ENCODE measurements around the gene C3orf18. TPM values are rescaled to one million over a fixed set of nuclear protein-coding genes. Genes with fewer than 3 reads are reported as not detected.

C3orf18 gene
- total RNA-seq, 1 experiment from 2014 or later: 10.1 TPM

DNA sequence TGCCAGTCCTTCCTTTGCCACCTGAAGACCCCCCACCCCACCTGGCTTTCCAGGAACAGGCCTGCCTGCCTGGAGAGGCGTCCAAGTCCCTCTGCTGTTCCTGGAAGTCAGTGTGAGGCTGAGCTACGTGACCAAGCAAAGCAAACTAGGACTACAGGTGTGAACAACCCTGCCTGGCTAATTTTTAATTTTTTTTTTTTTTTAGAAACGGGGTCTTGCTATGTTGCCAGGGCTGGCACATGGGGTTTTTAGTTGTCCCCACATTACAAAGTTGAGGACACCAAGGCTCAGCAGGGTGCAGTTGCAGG is 19.2 kb upstream of the C3orf18 start:
- H3K4me3 ChIP-seq (replicated peaks in 1 of 2; ENCODE audit: low read depth in 1 of 2, low read length in 2 of 2): no peak overlapping the region
- H3K36me3 ChIP-seq (ENCODE audit: control insufficient read depth in 1 of 2, insufficient read depth in 2 of 2, low read length in 2 of 2): no peaks in the 10 kb centered on the region
- H3K27ac ChIP-seq (ENCODE audit: low read depth, low read length): no peak overlapping the region
- H3K9me3 ChIP-seq (ENCODE audit: control insufficient read depth in 1 of 2, insufficient read depth in 1 of 2, low read depth in 1 of 2, low read length in 2 of 2): no peaks in the 10 kb centered on the region
- no peak overlapping the region for H3K9ac ChIP-seq (ENCODE audit: low read length)
- H2AFZ ChIP-seq (ENCODE audit: low read depth, low read length, poor library complexity, severe bottlenecking): no peak overlapping the region
- intact Hi-C loops (cut with micrococcal nuclease): no loop called here
- no peaks in the 10 kb centered on the region for H3K79me2 ChIP-seq (ENCODE audit: insufficient read depth, low read length)
- RAD21 ChIA-PET (ENCODE audit: low non-redundant PET in 1 of 2, low total read pairs in 2 of 2, uncharacterized antibody in 2 of 2, unreplicated experiment in 2 of 2): interaction anchor here in 1 of 2 experiments (0.7 kb wide), 1 partner anchor 999 kb away, joined by 3 read pairs; no protein-coding TSS in a partner anchor
- ATAC-seq (no peak), DNase-seq (ENCODE audit: low read depth, low spot score) (no peak)
- no peak overlapping the region for H3K4me2 ChIP-seq (ENCODE audit: low read length)
- no TSS peak for BruUV-seq (replicated peaks)
- no peaks in the 10 kb centered on the region for H3K27me3 ChIP-seq (ENCODE audit: insufficient read depth, low read length)
- no peak for TF ChIP-seq EZH2phosphoT487 (IDR thresholded peaks at IDR 0.05; ENCODE audit: borderline replicate concordance)
- no peak for TF ChIP-seq ZFX (IDR thresholded peaks at IDR 0.05)
- H3K9me2 ChIP-seq (ENCODE audit: insufficient read depth): no peaks in the 10 kb centered on the region
- POLR2A ChIA-PET: no interaction called here
- no peaks in the 10 kb centered on the region for H4K20me1 ChIP-seq (ENCODE audit: insufficient read depth)
- CTCF ChIA-PET: interaction anchor here (1.5 kb wide), 1 partner anchor 25 kb away, joined by 3 read pairs; the partner anchor contains the start of gene CISH
- peaks cover 7 to 12% of the 10 kb centered on the region in 2 experiments; a peak in 3 of 4 replicates for H3K4me1 ChIP-seq (ENCODE audit: control insufficient read depth in 1 of 2, insufficient read depth in 2 of 2, low read length in 2 of 2)

DNA sequence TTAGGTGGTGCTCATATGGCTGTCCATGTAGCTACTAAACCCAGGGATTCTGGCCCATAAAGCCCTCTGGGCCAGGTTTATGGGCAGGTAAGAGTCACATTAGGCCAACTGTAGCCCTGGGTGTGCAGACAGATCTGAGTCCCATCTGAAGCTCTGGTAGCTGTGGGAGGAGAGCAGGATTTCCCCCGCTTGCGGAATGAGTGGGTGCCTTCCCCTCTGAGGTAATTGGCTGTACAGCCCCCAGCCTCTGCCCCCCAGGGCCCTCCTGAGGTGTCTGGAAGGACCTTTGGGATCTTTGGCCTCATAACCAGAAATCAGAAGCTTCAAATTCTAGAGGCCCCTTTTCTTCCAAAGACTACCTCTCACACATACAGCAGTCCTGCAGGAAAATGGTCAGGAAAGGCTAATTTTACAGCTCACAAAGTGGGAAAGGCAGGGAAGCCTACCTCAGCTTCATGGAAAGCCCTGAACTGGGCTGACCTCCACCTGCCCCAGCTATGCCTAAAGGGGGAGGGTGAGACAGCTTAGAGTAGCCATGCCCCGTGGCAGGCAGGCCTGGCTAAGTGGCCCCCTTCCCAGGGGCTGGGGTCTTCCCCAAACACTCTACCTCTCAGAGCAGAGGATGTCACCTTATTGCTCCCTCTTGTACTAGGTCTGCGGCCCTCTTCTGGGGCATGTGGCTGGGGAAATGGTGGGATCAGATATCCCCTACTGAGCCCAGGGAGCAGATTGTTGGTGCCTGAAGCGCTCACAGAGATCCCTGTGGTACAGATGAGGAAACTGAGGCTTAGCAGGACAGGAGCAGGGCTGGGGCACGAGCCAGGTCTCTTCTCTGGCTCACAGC is 18.6 kb upstream of the C3orf18 start:
- CTCF ChIA-PET: interaction anchor here (1.5 kb wide), 1 partner anchor 26 kb away, joined by 3 read pairs; the partner anchor contains the start of gene CISH
- no peak for DNase-seq (ENCODE audit: low read depth, low spot score)

More for the DNA sequence above, 18.6 kb upstream of the C3orf18 start:
- no peak overlapping the region for H3K9ac ChIP-seq (ENCODE audit: low read length)
- BruUV-seq (replicated peaks): no TSS peak
- no peaks in the 10 kb centered on the region for H3K36me3 ChIP-seq (ENCODE audit: control insufficient read depth in 1 of 2, insufficient read depth in 2 of 2, low read length in 2 of 2)
- H3K27me3 ChIP-seq (ENCODE audit: insufficient read depth, low read length): no peaks in the 10 kb centered on the region
- H3K9me2 ChIP-seq (ENCODE audit: insufficient read depth): no peaks in the 10 kb centered on the region
- no peak overlapping the region for H3K27ac ChIP-seq (ENCODE audit: low read depth, low read length)
- no peak overlapping the region for H2AFZ ChIP-seq (ENCODE audit: low read depth, low read length, poor library complexity, severe bottlenecking)
- RAD21 ChIA-PET (ENCODE audit: low non-redundant PET in 1 of 2, low total read pairs in 2 of 2, uncharacterized antibody in 2 of 2, unreplicated experiment in 2 of 2): no interaction called here
- no peak for ATAC-seq
- no peaks in the 10 kb centered on the region for H4K20me1 ChIP-seq (ENCODE audit: insufficient read depth)
- no peaks in the 10 kb centered on the region for H3K79me2 ChIP-seq (ENCODE audit: insufficient read depth, low read length)
- H3K9me3 ChIP-seq (ENCODE audit: control insufficient read depth in 1 of 2, insufficient read depth in 1 of 2, low read depth in 1 of 2, low read length in 2 of 2): no peaks in the 10 kb centered on the region
- intact Hi-C loops (cut with micrococcal nuclease): no loop called here
- H3K4me1 ChIP-seq (ENCODE audit: control insufficient read depth in 1 of 2, insufficient read depth in 2 of 2, low read length in 2 of 2): peaks cover 7 to 8% of the 10 kb centered on the region in 2 experiments; a peak in 3 of 4 replicates
- H3K4me2 ChIP-seq (ENCODE audit: low read length): no peak overlapping the region
- POLR2A ChIA-PET: interaction anchor here (1.0 kb wide), 1 partner anchor 8 kb away, joined by 3 read pairs; no protein-coding TSS in a partner anchor
- no peak for TF ChIP-seq CBX3 (IDR thresholded peaks at IDR 0.05; ENCODE audit: low read depth)
- no peak for TF ChIP-seq SRF (IDR thresholded peaks at IDR 0.05; ENCODE audit: low read depth)
- TF ChIP-seq SIN3A (IDR thresholded peaks at IDR 0.05; ENCODE audit: low read depth): no peak
- no peak overlapping the region for H3K4me3 ChIP-seq (replicated peaks in 1 of 2; ENCODE audit: low read depth in 1 of 2, low read length in 2 of 2)
